Stimulated activated CD4-positive, alpha-beta T cell treated with anti-CD3 and anti-CD28 coated beads, TNF-alpha, amount 100 ng/mL, for 1 hour (primary cell): ENCODE measurements around the gene FAM234B.

Source experiments
- DNase-seq, 3 donors: peaks; one replicate each; pipeline ENCODE4 v3.0.0-alpha.2; 2020; ENCODE audit warnings: low read depth in 3 of 3, low spot score in 1 of 3

The FAM234B gene

DNA sequence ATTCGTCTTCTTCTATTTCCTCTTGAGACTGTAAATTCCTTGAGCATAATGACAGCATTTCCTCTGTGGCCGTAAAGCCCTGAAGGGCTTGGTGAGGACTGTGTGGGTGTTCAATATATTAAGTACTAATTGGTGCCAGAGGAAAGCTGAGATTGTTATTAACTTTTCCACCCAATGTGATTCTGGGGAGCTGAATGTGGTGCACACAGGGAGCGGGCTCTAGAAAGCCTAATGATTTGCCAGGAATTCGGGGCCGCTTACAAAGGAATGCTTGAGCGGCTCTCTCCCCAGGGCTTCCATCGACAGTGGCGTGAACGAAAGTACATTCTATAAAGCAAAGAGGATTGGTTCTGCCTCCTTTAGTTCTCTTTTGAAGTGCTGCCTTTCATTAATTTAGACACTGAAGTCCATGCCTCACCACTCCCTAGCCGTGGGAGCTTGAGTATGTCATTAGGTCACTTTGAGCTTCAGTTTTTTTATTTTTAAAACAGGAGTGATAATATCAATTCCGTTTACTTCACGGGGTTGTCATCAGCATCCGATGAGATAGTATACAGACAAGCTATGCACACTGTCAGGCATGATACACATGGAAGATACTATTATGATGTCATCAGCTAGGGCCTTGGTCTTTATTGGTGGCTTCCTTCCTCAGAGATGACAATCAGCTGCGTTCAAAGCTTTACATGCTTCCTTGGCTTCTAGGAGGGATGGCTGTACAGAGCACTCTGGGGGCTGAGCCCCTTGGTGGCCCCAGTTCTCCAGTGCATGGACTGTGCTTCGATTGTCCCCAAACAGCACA is 70.3 kb downstream of the FAM234B start:
- no peak for DNase-seq

GRCh38 chr12:13116259-13116658 is 72.1 kb downstream of the FAM234B start:
- no peak for DNase-seq

DNA sequence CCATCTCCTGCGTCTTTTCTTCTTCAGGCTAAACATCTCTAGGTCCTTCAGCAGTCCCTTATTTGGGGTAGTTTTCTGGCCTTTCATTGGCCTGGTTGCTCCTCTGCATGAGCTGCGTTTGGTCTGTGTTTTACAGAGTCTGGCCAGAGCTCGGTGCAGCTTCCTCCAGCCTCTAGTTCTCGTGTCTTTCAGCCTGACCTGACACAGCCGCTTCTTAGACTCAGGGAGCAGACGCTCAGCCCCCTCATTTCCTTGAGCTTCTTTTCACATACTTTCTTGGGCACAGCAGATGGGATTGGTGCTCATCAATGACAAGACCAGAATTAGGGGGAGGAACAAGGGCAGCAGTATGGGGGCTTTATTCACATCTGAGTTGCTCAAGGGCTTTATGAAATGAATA is 72.8 kb downstream of the FAM234B start:
- DNase-seq, result no peak

- DNase-seq, result no peak
Measured at GRCh38 chr12:13119826-13120225, 75.6 kb downstream of the FAM234B start.

GRCh38 chr12:13120413-13120812 is 76.2 kb downstream of the FAM234B start:
- no peak for DNase-seq

DNA sequence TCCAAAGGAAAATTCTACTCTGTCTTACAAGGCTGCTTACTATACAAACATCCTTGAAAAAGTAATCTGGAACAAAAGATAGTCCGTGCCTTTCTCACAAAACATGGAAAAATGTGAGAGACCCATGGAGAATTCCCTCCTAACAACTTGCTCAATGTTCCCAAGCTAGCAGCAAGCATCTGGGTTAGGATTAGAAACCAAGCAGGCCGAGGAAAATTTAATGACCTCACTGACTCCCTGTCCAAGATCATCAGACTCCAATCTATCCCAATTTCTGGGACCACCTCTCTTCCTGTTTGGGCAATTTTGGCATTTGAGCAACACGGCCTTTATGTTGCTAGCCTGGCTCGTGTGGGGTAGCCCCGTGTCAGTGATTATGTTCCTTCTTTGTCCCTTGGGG is 77.4 kb downstream of the FAM234B start:
- no peak for DNase-seq

GRCh38 chr12:13124656-13125505 is 80.7 kb downstream of the FAM234B start:
- DNase-seq, result no peak

DNA sequence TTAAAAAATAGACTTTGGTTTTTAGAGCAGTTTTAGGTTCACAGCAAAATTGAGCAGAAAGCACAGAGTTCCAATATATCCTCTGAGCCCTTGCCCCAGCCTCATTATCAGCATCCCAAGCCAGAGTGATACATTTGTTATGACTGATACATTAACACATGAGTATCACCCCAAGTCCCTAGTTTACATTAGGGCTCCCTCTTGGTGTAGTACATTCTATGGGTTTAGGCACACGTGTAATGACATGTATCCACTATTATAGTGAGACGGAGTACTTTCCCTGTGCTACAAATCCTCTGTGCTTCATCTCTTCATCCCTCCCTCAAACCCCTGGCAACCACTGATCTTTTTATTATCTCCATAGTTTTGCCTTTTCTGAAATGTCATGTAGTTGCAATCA is 81.8 kb downstream of the FAM234B start:
- no peak for DNase-seq

- no peak for DNase-seq
Measured at GRCh38 chr12:13126494-13126893, 82.3 kb downstream of the FAM234B start.

- no peak for DNase-seq
Measured at GRCh38 chr12:13127444-13127843, 83.3 kb downstream of the FAM234B start.

- DNase-seq, result no peak
Measured at GRCh38 chr12:13128291-13128965, 84.2 kb downstream of the FAM234B start.

GRCh38 chr12:13130981-13131380 is 86.8 kb downstream of the FAM234B start:
- DNase-seq, result no peak
